SHP77 (cell line): Measurements from ENCODE around the gene CDCA3.

Experiments used
- DNase-seq, 2 experiments: peaks; one replicate each; lab custom pipeline; 2025; lab: John Stamatoyannopoulos, UW

Gene CDCA3

DNA sequence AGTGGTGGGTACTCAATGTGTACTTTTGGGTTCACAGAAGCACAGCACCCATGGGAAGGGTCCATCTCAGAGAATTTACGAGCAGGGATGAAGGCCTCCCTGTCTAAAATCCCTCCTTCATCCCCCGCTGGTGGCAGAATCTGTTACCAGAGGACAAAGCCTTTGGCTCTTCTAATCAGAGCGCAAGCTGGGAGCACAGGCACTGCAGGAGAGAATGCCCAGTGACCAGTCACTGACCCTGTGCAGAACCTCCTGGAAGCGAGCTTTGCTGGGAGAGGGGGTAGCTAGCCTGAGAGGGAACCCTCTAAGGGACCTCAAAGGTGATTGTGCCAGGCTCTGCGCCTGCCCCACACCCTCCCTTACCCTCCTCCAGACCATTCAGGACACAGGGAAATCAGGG, 30.9 kb downstream of the CDCA3 start:
- DNase-seq = no peak

DNA sequence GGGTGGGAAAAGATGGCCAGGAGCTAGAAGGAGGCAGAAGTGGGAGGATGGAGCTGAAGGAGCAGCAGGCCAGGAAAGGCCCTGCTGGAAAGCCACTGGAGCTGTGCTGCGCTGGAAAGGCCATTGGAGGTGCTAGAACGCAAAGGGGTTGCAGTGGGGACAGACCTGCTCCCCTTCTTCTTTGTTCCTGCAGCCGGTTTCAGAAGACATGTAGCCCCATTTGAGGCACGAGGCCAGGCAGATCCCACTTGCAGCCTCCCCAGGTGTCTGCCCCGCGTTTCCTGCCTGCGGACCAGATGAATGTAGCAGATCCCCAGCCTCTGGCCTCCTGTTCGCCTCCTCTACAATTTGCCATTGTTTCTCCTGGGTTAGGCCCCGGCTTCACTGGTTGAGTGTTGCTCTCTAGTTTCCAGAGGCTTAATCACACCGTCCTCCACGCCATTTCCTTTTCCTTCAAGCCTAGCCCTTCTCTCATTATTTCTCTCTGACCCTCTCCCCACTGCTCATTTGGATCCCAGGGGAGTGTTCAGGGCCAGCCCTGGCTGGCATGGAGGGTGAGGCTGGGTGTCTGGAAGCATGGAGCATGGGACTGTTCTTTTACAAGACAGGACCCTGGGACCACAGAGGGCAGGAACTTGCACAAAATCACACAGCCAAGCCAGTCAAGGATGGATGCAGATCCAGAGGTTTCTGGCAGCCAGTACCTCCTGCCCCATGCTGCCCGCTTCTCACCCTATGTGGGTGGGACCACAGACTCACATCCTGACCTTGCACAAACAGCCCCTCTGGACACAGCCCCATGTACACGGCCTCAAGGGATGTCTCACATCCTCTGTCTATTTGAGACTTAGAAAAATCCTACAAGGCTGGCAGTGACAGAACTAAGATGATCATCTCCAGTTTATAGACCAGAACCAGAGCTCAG, 31.7 kb downstream of the CDCA3 start:
- DNase-seq = no peak

DNA sequence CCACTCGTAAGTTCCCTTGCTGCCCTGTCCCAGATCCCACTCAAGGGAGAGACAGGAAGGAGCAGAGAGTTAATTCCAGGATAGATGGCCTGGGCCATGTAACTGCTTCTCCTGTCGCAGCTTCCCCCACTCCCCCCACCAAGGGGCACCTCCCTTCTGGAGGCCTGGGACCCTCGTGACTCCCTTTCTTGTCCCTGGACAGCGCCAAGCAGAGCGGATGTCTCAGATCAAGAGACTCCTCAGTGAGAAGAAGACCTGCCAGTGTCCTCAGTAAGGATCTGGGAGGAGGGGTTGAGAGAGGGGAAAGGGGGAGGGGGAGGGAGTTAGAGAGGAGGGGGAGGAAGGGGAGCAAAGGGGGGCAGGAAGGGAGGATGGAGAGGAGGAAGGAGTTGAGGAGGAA, 32.4 kb downstream of the CDCA3 start:
- no peak for DNase-seq

DNA sequence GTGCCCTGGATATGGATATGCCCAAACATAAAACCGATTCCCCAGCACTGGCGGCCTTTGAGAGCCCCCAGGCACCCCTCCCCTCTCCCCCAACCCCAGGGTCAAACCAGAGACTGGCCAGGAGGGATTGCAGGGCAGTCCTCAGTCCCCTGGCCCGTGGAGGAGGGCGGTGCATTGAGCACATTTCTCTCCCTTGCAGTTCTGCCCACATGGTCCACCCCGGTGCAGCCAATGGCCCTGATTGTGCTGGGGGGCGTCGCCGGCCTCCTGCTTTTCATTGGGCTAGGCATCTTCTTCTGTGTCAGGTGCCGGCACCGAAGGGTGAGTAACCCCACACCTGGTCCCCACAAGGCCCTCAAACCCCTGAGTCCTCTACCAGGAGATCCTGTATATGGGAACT, 32.9 kb downstream of the CDCA3 start:
- no peak for DNase-seq

DNA sequence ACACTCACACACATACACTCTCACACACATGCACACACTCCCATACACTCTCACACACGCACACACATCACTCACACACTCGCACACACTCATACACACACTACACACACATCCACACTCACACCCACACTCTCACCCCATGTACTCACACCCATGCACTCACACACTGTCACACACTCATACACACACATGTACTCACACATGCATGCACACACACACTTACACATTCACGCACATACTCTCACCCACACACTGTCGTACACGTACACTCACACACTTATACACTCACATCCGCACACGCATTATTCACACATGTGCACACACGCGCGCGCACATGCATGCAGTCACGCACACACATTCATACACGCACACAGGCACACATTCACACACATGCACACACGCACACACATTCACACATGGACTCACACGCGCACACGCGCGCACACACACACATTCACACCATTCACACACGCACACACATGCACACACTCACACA, 33.4 kb downstream of the CDCA3 start:
- DNase-seq = no peak

DNA sequence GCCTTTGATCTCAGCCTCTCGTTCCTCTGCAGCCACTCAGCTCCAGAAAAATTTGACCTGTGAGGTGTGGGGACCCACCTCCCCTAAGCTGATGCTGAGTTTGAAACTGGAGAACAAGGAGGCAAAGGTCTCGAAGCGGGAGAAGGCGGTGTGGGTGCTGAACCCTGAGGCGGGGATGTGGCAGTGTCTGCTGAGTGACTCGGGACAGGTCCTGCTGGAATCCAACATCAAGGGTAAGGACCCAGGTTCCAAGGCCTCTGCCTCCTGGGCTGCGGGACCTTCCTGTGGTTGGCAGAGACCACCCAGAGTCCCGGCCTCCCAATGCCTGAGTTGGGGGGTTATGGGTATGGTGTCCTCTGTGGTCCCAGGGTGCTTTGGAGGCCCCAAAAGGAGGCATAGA, 34.0 kb downstream of the CDCA3 start:
- no peak for DNase-seq

DNA sequence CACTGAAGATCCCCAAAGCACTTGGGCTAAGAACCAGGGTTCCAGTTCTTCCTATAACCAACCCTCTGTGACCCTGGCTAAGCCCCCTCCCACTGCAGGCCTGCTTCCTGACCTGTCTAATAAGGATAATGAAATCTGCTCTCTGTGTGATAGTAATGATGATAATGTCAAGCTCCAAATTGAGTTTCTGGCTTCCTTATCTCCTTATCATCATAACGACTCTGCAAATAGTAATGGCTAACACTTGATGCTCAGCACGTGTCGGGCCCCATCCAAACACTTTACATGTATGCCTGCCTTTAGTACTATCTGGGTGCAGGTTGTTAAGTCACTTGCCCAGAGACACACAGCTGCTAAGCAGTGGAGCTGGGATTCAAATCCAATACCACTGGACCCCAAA, 34.5 kb downstream of the CDCA3 start:
- no peak for DNase-seq

DNA sequence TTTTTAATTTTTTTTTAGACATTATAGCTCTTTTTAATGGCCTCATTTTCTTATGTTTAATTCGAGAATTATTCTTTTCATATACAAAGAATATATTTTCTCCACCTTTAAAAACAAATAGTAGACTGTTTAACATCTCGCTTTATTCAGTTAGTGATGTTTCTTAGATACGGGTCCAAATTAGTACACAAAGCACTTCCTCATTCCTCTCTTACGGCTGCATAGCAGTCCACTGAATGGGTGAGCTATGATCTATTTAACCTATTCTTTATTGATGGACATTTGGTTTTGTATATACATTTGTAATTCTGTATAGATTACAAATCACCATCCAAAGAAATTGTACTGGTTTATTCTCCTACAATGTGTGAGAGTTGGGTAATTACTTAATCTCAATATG, 37.7 kb downstream of the CDCA3 start:
- no peak for DNase-seq

DNA sequence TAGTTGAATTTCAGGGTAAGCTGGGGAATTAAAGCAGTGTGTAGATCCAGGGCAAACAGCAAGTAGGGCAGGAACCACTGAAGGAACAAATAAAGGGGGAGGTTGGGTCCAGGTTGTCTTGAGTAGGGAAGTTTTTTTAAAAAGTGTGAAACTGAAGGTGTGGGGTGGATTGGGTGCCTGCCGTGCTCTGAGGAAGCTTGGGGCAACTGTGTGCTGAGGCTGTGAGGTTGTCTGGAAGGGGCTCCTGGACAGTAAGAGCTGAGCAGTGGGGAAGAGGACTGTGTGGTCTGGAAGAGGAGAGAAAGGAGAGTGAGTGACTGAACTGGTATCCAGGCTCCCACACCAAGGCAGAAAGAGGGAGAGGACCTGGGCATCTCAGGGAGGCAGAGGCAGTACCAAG, 40.3 kb downstream of the CDCA3 start:
- DNase-seq = no peak

DNA sequence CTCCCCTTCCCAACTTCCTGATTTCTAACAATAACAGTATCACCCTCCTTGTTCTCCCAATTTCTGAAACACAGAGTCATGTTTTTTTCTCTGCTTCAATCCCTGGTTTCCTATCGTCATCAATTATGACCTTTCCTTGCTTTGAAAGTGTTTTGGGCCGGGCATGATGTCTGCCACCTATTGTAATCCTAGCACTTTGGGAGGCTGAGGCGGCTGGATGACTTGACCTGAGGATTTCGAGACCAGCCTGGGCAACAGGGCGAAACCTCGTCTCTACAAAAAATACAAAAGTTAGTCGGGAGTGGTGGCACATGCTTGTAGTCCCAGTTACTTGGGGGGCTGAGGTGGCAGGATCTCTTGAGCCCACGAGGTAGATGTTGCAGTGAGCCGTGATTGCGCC, 42.0 kb downstream of the CDCA3 start:
- no peak for DNase-seq

DNA sequence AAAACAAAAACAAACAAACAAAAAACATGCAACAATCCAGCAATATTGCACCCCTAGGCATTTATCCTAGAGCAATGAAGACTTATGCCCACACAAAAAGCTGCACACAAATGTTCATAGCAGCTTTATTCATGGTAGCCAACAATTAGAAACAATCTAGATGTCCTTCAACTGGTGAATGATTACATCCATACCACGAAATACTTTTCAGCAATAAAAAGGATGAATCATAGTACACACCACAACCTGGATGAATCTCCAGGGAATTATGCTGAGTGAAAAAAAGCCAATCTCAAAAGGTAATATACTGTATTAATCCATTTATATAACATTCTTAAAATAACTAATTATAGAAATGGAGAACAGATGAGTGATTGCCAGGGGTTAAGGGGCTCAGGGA, 43.9 kb downstream of the CDCA3 start:
- DNase-seq = no peak

DNA sequence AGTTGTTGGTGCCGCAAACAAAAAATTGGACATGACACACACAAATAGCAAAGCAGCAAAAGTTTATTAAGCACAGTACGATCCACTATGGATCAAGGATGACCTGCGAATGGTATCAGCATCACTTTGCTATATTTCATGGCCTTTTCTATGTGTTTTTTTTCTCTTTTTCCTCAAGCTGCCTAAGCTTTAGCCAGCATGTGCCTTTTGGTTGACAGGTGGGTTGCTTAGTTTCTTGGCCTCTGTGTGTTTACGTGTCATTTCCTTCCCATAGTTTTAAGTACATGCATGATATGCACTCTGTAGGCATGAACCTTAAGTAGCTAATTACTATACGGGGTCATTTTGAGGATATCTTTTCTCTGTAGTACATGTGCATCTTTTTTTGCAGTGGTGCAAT, 51.9 kb downstream of the CDCA3 start:
- no peak for DNase-seq
